ENCODE results near the gene AKNA.

AKNA gene

DNA sequence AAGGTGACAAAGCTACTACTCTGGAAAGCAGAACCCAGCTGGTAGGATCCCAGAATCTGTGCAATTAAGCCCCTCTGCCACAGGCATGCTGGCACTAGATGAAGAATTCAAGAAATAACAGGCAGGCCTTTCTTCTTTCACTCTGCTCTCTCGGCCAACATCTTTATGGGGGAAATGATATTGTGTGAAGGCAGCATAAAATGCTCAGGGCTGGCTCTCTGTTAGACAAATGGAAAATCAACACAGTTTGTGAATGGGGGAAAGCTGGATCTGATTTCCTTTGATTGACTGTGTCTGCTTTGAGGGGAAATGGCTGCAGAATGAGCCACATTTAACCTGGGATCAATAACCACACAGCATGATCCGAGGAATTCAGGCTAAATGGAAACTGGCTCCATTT is 29.1 kb upstream of the AKNA start:
- no peak for DNase-seq (ENCODE audit: low spot score)

DNA sequence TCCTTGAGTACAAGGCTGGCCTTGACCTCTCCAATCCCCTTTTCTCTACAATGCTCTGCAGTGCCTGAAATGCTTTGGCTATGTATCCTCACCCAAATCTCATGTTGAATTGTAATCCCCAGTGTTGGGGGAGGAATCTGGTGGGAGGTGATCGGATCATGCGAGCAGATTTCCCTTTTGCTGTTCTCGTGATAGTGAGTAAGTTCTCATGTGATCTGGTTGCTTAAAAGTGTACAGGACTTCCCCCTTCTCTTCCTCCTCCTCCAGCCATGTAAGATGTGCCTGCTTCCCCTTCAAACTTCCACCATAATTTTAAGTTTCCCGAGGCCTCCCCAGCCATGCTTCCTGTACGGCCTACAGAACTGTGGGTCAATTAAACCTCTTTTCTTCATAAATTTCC is 28.5 kb upstream of the AKNA start:
- no peak for DNase-seq (ENCODE audit: low spot score)

DNA sequence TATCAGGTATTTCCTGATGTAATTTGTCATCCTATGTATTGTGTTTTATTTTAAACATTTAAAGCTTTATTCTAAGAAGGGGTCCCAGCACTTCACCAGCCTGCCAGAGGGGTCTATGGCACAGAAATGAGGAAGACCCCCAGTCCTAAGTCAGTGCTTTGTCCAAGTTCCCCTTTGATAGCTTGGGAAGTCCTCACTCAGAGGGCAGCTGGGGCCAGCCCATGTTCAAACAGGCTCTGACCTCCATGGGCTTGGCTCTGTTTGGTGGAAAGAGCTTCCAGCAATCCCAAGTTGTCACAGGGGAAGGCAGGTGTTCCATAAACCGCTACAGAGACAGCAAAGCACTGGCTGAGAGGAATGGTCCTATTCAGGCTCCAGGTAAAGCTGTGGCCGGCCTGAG is 26.6 kb upstream of the AKNA start:
- DNase-seq (ENCODE audit: low spot score) = no peak

DNA sequence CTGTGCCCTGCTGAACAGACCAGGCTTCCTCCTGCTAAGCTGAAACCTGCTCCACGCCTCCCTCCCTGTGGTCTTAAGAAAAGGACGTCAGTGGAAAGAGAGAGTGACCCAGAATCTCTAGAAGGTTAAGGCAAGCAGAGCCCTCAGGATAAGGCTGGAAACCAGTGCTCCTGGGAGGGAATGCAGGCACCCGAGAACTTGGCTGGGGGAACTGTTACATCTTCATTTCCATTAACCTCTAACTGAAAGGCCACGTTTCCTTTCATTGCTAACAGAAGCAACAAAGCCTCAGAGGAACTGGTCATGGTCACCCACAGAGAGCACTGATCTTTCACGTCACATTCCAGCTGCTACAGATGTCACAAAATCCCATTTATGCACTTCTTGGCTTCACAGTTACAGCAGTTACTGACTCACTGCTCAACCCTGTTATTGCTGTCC is 26.1 kb upstream of the AKNA start:
- no peak for DNase-seq (ENCODE audit: low spot score)

- DNase-seq (ENCODE audit: low spot score) = no peak
Measured at GRCh38 chr9:114412048-114412683, 24.4 kb upstream of the AKNA start.

DNA sequence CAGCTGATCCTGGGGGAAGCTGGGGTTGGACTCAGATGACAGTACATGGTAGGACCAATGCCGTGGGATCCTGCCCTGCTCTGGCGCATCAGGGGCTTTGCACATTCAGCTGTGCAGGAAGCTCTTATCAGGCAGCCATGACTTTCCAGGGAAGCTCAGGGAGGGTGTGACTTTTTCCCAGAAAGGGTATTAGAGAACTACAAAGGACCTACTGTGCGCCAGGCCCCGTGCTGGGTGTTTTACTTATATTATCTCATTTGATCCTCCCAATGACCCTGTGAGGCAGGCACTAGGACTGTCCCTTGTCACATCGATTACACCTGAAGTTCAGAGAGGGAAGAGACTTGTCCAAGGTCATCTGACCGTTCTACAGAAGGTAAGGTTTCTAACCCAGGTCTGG is 23.7 kb upstream of the AKNA start:
- no peak for DNase-seq (ENCODE audit: low spot score)

DNA sequence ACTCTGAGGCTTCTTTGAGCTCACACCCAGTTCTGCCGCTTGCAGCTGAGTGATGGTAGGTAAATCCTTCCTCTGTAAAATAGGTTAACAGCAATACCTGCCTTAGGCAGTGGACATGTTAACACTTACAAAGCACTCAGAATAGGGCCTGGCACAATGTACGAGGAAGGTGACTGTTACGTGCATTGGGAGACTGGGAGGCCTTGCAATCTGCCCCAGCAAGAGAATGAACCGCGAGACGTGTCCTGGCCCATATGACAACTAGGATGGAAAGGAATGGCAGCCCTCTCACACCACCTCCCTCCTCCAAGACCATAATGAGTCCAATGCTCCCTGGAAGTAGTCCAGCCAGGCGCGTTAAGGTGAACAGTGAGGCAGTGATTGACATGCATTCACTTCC is 23.1 kb upstream of the AKNA start:
- DNase-seq (ENCODE audit: low spot score) = no peak

- DNase-seq (ENCODE audit: low spot score) = no peak
Measured at GRCh38 chr9:114409842-114410241, 22.1 kb upstream of the AKNA start.

DNA sequence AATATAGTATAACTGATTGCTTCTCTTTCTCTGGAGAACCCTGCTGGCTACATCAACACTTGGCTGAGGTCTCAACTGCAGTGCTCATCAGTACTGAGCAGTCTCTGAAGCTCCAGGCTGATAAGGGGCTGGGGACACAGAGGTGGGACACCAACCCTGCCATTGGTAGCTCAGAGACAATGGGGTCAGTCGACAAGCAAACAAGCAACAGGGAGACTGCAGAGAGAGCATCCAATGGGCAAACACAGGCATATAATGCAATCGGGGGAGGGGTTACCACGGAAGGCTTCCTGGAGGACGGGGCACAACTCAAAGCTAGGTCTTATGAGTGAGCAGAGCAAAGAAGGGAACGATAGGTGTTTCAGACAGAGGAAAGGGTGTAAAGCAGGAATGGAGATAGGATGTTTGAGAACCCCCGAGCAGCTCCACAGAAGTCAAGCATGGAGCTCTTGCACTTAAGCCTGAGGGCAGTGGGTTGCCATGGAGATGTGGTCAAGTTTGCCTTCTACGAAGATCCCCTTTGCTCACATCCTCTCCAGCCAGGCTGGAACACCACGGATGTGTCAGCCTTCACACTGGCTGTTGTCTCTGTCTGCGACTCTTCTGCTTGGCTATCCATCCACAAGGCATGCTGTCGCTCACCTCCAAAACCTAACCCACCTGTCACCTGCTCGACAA is 21.5 kb upstream of the AKNA start:
- DNase-seq (ENCODE audit: low spot score) = no peak

DNA sequence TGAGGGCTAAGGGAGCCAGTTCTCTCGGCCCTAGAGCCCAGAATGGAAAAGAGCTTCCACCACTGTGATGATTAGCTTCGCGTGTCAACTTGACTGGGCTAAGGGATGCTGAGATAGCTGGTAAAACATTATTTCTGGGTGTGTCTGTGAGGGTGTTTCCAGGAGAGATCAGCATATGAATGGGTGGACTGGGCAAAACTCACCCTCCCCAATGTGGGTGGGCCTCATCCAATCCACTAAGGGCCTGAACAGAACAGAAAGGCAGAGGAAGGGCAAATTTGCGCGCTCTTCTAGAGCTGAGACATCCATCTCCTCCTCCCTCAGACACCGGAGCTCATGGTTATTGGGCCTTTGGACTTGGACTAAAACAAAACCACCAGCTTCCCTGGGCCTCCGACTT is 20.9 kb upstream of the AKNA start:
- no peak for DNase-seq (ENCODE audit: low spot score)

DNA sequence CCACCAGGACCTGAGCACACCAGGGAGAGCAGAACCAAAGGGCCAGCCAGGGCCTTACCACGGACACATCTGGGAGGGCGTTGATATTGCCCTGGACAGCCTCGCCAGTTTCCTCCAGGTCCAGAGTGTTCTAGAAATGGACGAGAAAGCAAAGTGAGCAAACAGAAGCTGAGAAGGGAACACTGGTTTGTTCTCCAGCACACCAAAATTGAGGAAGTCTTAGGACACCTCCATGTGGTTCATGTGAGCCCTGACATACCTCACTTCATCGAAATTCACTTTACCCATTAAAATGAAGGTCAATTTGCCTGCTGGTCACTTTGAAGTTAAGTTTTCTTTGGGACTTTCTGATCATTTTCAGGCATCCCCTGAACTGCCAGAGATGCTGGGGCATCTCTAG is 20.1 kb upstream of the AKNA start:
- DNase-seq (ENCODE audit: low spot score) = no peak

DNA sequence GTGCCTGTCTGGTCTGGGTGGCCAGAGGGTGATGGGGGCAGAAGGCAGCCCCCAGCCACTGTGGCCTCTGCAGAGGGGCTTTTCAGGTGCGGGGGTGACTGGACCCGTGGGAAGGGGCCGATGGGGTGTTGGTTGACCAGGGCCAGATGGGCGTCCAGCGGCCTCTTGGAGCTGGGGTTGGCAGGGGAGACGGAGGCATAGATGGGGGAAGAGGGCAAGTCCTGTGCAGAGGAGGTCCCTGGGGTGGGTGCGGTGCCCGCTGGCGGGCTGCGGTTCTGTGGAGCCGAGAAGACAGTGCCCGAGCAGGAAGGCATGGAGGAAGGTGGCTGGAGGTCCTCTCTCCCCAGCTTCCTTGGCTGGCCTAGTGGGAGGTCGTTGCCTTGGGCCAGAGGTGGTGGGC is 18.7 kb upstream of the AKNA start:
- DNase-seq (ENCODE audit: low spot score) = no peak

DNA sequence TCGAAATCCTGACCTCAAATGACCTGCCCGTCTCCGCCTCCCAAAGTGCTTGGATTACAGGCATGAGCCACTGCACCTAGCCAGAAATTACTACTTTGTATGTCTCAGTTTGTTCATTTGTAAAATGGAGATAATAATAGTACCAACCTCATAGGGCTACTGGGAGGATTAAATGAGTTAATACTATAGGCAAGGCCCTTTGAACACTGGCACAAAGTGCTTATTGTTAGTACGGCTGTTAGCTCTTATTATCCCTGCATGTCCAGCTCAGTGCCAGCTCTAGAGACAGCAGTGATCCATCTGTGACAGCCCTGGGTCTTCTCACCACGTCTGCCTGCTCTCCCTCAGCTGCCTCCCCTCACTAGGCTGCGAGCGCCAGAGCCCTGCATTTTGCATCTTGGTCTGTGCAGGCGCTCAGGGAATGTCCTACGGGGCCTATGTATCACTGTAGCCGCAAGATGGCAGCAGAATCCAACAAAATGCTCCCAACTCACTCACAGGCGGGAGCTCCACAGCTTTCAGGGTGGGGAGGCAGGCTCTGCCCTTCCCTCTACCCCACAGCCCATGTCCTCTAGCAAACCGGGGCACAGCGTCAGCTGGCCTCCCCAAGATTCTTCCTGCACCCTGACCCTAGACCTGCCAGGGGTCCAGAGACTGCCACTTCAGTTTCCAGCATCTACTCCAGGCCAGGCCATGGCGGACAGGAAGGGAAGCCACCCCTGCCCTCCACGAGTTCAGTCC is 17.7 kb upstream of the AKNA start:
- DNase-seq (ENCODE audit: low spot score) = peak; percentile 56

- DNase-seq (ENCODE audit: low spot score) = no peak
Measured at GRCh38 chr9:114404531-114404930, 16.7 kb upstream of the AKNA start.

GRCh38 chr9:114403153-114403756 is 15.5 kb upstream of the AKNA start:
- DNase-seq (ENCODE audit: low spot score) = no peak

GRCh38 chr9:114401344-114401743 is 13.6 kb upstream of the AKNA start:
- no peak for DNase-seq (ENCODE audit: low spot score)

- DNase-seq (ENCODE audit: low spot score) = no peak
Measured at GRCh38 chr9:114400772-114401171, 13.0 kb upstream of the AKNA start.

DNA sequence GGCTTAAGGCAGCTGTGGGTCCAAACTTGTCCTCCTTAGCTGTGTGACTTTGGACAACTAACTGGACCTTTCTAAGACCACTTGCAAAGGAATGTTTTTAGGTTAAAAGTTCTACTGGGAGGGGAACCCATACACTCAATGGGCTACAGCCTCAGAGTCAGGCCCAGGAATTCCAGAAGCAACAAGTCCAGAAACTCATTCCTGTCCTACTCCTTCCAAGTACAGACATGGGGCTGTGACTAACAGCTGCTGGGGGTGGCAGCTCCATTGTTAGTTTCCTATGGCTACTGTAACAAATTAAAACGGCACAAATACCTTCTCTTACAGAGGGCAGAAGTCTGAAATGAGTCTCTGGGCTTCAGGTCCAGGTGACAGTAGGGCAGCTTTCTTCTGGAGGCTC is 12.4 kb upstream of the AKNA start:
- no peak for DNase-seq (ENCODE audit: low spot score)

DNA sequence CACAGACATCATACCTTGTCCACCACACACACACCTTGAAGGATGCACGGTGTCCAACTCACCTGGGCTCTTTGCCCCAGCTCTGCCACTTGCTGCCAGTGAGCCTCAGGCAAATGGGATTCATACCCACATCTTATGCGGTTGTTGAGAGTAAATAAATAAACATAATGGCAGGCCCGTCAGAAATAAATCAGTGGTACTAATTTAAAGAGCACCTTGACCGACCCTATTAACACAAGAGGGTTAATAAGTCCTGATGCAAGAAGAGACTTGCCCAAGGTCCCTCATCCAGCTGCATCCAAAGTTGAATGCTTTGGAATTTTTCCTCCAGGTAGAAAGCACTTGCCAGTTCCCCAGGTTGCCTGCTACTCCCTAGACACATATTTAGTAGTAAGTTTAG is 11.6 kb upstream of the AKNA start:
- no peak for DNase-seq (ENCODE audit: low spot score)

DNA sequence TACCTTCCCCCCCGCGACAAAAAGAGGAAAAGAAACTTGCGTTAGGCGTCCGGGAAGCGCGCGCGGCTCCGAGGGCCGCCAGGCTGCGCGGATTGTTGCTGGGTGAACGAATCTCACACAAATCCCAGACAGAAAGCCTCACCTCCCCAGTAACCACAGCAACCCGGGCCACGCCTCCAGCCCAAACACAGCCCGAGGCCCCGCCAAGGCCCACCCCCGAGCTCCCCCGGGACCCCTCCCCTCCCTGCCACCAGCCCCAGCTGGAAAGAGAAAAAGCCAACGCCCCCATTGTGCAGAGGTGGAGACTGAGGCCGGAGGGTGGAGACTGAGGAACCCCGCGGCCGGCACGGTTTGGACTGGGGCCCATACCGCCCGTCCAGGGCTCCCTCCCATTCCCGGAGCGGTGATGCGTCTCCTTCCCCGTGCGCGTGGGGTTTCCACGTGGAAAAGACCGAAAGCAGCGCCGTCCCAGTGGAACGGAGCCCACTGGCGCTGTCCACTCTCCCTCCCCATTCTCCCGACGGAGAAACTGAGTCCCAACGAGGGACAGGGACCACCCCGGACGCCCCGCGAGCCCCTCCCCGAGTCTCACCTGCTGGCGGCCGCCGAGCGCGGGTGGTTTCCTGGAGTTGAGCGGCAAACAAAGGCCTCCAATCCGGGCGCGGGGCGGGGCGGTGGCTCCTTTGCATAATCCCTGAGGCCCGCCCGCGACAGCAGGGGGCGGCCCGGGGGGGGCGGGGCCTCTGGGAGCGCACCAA is 10.2 kb upstream of the AKNA start:
- DNase-seq (ENCODE audit: low spot score) = peak; percentile 15

GRCh38 chr9:114397219-114397847 is 9.6 kb upstream of the AKNA start:
- DNase-seq (ENCODE audit: low spot score) = no peak
